AG10803 (cell line): ENCODE measurements around the gene IL17C.

Experiments used
- DNase-seq: peaks from one replicate; pipeline ENCODE4 v3.0.0; 2010; ENCODE audit warnings: low read depth
- H3K4me3 ChIP-seq: 2 replicates; pipeline ENCODE4 v1.5.1; 2011; ENCODE audit warnings: mild to moderate bottlenecking, low read length, control low read depth
- CTCF ChIP-seq: conservative IDR thresholded peaks from 2 replicates; pipeline ENCODE4 v1.5.1; 2011; ENCODE audit warnings: mild to moderate bottlenecking, low read length, control low read depth, inconsistent platforms

Gene IL17C

GRCh38 chr16:88640039-88640495 lies 1.7 kb downstream of the IL17C start:
- TF ChIP-seq CTCF, result no peak
- DNase-seq, result no peak
- H3K4me3 ChIP-seq, result no peak overlapping the region

GRCh38 chr16:88640498-88641247 lies 2.3 kb downstream of the IL17C start:
- no peak for TF ChIP-seq CTCF

GRCh38 chr16:88642881-88643643 lies 4.7 kb downstream of the IL17C start:
- TF ChIP-seq CTCF, result no peak
- H3K4me3 ChIP-seq, result no peak overlapping the region
- DNase-seq, result no peak

More at GRCh38 chr16:88640498-88641247, 2.3 kb downstream of the IL17C start:
- no peak overlapping the region for H3K4me3 ChIP-seq
- no peak for DNase-seq

GRCh38 chr16:88643644-88643932 lies 5.2 kb downstream of the IL17C start:
- DNase-seq, result no peak
- TF ChIP-seq CTCF, result no peak
- no peak overlapping the region for H3K4me3 ChIP-seq

- DNase-seq, result no peak
- no peak overlapping the region for H3K4me3 ChIP-seq
- no peak for TF ChIP-seq CTCF
Measured at GRCh38 chr16:88645455-88645854, 7.1 kb downstream of the IL17C start.

GRCh38 chr16:88645941-88646340 lies 7.6 kb downstream of the IL17C start:
- H3K4me3 ChIP-seq, result no peak overlapping the region
- no peak for DNase-seq
- no peak for TF ChIP-seq CTCF

GRCh38 chr16:88646345-88647034 lies 8.1 kb downstream of the IL17C start:
- no peak for TF ChIP-seq CTCF
- no peak overlapping the region for H3K4me3 ChIP-seq
- no peak for DNase-seq
